ENCODE results near the gene VPS9D1.

DNA sequence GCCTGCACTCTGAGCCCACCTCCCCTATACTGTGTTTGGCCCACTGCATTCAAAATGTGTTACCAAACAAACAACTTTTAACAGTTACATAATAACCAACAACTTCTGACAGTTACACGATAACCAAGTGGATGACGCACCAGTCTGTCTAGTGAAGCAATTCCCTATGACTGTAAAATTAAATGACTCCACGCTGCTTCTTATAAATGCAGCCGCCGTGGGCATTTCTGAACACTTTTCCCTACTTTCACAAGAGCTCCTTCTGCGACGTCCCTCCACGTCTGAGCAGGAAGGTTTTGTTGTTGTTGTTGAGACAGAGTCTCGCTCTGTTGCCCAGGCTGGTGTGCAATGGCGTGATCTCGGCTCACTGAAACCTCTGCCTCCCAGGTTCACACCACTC, 28.2 kb upstream of the VPS9D1 start:
- TF ChIP-seq, protein P1, sequence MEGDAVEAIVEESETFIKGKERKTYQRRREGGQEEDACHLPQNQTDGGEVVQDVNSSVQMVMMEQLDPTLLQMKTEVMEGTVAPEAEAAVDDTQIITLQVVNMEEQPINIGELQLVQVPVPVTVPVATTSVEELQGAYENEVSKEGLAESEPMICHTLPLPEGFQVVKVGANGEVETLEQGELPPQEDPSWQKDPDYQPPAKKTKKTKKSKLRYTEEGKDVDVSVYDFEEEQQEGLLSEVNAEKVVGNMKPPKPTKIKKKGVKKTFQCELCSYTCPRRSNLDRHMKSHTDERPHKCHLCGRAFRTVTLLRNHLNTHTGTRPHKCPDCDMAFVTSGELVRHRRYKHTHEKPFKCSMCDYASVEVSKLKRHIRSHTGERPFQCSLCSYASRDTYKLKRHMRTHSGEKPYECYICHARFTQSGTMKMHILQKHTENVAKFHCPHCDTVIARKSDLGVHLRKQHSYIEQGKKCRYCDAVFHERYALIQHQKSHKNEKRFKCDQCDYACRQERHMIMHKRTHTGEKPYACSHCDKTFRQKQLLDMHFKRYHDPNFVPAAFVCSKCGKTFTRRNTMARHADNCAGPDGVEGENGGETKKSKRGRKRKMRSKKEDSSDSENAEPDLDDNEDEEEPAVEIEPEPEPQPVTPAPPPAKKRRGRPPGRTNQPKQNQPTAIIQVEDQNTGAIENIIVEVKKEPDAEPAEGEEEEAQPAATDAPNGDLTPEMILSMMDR (IDR thresholded peaks at IDR 0.05; ENCODE audit: borderline replicate concordance, extremely low read depth, low read length, poor library complexity, severe bottlenecking) = no peak
- no peak for TF ChIP-seq EZH2 (IDR thresholded peaks at IDR 0.05; ENCODE audit: borderline replicate concordance, low read depth, low read length, severe bottlenecking)
